RPMI7951 (cell line): ENCODE results near the gene OR6X1. TPM values are rescaled to one million over a fixed set of nuclear protein-coding genes. Genes with fewer than 3 reads are reported as not detected.
A peak's percentile ranks its signal among the peaks of the same experiment; 100 is the strongest.
"Not testable (repeated sequence)": the region's sequence is repeated elsewhere in the genome, so short reads cannot be mapped to it uniquely, and the experiment has no call there.

Source experiments
- DNase-seq: peaks from one replicate; pipeline ENCODE4 v3.0.0-alpha.2; 2012; ENCODE audit warnings: low read depth
- total RNA-seq: library from RNA; depleted of rRNA; stranded (reverse); fragments of >200 nt; shearing (Covaris generic); gene quantifications from 2 replicates; pipeline ENCODE4 v1.2.3, GENCODE V29; 2014

Gene OR6X1
- total RNA-seq, 1 experiment from 2014 or later = not detected

DNA sequence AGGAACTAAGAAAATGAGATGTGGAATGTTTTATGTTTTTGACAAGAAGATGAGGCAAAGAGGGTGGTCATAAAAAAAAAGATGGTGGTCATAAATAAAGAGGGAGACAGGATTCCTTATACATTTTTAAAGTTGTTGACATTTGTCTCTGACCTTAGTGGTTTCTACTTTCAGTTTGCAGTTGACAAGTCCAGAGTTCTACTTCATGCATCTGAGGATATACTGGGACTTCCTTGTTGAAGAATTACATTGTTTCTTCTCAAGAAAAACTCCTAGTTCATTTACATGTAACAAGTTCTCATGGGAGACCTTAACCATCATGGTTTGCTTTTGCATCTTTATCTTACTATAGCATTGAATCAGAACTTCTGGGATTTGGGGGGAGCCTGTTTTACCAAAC lies 1.2 kb downstream of the OR6X1 start:
- DNase-seq = no peak

DNA sequence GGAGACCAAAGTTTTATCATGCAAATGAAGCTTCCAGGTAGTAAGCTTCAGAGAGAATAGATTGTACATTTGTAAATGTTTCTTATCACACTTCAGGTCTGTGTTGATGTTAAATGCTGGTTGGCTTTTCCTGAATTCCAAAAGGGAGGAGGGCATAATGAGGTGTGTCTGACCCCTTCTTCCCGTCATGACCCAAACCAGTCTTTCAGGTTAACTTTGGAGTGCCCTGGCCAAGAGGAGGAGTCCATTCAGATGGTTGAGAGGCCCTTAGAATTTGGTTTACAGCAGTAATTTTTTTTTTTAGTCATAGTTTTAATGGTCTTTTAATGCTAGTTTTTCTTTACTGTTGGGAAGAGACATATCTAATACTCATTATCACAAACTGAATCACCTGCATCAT lies 2.5 kb downstream of the OR6X1 start:
- no peak for DNase-seq

DNA sequence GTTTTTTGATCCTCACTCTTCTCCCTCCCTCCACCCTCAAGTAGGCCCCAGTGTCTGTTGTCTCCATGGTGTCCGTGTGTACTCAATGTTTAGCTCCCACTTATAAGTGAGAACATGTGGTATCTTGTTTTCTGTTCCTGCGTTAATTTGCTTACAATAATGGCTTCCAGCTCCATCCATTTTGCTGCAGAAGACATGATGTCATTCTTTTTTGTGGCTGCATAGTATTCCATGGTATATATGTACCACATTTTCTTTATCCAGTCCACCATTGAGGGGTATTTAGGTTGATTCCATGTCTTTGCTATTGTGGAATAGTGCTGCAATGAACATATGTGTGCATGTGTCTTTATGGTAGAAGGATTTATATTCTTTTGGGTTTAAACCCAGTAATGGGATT lies 6.0 kb downstream of the OR6X1 start:
- not testable (repeated sequence) for DNase-seq

DNA sequence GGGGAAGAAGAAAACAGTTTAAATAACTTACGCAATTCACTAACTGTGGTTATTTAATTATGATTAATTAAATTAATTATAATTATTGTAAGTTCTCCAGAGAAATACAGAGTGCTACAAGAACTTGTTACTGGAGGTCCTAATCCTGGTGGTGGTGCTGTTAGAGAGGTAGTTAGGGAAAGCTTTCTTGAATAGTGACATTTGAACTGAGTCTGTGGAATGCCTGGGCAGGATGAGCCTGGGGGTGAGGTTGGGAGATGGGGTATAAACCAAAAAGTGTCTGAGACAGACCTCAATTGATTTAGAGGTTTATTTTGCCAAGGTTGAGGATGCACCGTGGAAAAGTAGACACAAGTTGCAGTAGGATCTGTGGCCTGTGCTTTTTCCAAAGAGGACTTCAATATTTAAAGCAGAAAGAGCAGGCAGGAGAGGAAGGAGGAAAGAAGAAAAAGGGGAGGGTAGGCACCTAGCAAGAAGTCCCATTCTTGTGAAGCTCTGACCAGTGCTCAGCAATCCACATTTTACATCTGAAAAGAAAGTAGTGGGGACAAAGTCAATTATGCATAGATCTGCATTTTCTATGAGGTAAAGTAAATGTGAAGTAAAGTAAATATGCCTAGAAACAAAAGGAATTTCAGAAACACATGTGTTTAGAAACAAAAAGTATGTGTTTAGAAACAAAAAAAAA lies 8.4 kb downstream of the OR6X1 start:
- DNase-seq = no peak

DNA sequence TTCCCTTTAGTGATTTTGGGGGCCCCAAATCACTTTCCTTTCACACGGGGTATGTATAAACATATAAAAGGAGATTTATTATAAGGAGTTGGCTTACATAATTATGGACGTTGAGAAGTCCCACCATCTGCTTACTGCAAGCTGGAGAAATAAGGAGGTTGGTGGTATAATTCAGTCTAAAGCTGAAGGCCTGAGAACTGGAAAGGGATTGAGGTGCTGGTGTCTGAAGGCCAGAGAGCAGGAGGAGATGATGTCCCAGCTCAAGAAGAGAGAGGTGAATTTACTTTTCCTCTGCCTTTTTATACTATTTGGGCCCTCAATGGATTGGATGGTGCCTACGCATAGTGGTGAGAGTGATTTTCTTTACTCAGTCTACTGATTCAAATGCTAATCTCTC lies 11.6 kb downstream of the OR6X1 start:
- no peak for DNase-seq

DNA sequence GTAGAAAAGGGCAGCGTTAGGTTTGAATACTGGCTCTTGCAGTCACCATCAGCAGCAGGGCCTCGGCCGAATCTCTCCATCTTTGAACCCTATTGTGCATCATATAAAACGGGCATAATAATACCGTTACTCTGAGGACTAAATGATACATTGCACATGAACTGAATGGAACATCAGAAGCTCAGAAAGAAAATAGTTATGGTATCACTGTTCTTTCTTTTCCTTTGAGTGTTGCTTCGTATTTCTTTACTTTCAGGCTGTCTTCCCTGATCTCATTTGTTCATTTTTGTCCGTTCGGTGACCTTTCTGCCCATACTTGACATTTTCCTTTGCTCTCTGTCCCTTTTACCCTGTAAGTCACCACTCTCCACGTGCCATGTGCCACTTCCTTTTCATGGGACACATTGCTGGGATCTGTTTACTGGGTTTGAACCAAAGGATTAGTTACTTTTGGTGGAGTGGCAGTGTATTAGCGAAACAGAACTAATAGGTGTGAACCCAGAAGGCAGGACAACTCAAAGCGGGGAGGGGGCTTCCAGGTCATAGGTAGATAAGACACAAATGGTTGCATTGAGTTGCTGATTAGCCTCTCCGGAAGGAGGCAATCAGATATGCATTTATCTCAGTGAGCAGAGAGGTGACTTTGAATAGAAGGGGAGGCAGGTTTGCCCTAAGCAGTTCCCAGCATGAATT lies 12.1 kb downstream of the OR6X1 start:
- DNase-seq = no peak

DNA sequence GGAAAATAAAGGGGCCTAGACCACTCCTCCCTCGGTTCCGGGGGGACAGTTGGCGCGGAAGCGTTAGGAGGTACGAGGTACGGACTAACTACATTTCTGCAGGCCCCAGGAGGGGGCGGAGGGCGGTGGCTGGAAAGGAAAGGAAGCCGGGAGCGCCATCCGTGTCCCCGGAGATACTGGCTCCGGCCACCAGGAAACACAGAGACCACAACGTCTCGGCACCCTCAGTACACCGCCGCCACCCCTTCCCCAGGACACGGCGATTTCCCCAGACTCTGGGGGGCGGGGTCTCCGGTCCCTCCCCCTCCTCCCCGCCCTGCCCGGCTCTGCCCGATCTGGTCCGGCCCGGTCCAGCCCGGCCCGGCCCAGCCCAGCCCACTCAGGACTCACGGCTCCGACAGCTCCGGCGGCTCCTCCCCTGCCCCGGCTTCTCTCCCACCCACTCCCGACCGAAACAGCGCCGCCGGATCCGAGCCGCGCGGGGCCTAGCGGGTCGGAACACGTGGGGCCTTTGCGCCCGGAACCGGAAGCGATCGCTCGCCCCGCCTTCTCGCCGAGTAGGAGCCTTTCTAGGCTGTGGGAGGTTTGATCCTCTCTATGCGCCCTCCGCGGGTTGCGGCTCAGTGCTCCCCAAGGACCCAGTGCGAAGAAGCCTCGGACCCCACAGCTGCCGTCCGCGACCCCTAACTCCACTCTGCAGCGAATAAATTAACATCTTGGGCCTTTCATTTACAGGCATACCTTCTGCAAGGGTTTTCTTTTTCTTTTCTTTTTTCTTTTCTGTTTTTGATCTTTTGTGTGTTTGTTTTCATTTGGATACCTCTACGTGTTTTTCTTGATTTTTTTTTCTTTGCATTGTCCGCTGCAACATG lies 12.9 kb downstream of the OR6X1 start, which contains the start of gene ZNF202:
ZNF202 (minus strand) TSS at position 502 of the 872 bp plus-strand sequence. CDS start 10,772 bp downstream, outside the sequence.
- DNase-seq = peak; percentile 88

DNA sequence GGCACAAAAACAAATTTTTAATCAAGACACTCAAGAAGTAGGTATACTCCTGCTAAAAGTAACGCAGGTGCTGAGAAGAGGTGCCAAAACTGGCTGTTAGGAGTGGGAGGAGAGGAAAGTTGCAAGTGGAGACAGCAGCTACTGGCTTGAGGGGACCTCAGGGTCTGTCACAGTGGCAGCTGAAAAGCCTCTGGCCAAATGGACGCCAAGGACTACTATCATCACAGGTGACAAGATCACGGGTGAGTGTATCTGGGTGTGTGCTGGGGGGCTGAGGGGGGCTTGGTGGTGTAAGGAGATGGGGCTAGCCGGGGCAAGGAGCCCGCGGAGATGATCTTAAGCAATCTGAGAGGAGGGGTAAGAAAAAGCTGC lies 13.5 kb downstream of the OR6X1 start:
- peak; percentile 7 for DNase-seq

DNA sequence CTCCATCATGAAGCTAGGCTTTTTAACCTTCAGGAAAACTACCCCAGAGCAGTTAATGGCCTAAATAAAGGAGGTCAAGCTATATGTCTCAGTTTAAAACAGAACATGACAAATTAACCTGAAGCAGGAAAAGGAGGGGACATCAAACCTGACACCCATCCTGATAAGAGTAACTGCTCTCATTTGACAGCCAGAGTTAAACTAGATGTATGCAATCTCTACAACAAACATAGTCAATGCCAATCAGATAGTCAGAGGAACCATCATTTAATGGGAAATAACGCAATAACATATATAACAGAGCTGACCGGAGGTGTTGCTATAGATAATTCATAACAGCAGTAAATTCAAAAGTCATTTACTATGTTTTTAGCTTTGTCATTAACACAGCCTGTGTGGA lies 15.9 kb downstream of the OR6X1 start:
- DNase-seq = no peak

DNA sequence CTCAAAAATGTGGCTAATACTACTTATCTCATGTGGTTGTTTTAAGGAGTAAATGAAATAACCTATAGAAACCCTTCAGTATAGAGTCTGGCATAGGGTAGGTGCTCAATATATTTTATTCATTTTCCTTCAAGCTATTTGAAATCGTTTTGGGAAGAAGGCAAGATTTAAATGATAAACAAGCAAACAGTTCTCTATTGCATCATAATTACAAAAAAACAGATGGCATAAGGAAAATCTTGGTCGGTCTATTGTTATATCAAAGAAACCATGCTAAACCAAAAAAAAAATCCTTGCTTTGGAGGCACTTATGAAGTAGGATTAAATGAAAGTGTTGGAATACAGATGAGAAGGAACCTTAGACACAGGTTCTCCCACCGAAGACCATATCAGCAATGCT lies 17.5 kb downstream of the OR6X1 start:
- DNase-seq = no peak

DNA sequence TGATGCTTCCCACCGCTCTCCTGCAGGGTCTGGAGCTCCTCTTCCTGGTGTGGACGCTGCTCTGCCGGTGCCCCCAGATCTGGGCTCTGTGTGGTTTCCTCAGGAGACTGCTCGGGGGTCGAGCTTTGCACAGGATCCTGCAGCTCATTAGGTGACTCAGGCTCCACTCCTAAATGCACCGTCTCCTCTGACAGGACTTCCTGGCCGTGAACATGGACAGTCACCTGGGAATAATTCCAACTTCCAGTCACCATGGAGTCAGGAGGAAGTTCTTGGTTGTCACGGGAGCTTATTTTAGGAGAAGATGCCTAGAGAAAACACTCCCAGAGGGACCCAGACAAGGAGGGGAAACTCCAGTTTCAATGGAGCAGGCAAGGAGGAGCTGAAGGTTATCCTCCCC lies 24.7 kb downstream of the OR6X1 start:
- no peak for DNase-seq

DNA sequence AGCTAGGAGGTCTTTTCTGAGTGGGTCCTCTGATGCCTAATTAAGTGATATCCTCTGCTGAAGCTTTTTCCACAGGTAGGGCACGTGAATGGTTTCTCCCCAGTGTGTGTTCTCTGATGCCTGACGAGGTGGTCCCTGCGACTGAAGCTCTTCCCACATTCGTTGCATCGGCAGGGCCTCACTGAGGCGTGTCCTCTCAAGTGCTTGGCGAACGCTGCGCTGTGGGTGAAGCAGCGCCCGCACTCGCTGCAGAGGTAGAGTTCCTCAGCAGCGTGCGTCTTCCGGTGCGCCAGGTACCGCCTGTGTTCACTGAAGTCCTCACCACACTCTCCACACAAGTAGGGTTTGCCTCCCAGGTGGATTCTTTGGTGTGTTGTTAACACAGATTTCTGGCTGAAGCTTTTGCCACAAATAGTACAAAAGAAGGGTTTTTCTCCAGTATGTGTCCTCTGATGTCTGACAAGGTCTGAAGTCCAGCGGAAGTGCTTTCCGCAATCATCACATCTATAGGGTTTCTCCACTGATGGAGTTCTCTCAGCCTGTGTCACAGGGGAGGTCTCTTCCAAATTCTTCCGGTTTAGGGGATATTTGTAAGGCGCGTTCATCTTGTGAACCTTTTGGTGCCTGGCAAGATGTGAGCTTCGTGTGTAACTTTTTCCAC lies 28.2 kb downstream of the OR6X1 start:
- no peak for DNase-seq

DNA sequence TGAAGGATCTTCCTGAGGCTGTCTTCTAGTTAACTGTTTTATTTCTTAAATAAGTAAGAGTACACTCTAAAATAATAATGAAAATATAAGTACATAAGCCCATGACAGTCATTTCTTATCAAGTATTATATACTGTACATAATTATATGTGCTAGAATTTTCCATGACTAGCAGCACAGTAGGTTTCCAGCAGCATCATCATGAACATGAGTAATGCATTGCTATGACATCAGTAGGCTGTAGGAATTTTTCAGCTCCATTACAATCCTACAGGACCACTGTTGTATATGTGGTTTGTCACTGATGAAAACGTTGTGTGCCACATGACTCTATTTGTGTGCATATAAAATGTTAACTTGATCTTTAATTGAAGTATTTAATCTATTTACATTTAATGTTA lies 34.9 kb downstream of the OR6X1 start:
- peak; percentile 15 for DNase-seq

DNA sequence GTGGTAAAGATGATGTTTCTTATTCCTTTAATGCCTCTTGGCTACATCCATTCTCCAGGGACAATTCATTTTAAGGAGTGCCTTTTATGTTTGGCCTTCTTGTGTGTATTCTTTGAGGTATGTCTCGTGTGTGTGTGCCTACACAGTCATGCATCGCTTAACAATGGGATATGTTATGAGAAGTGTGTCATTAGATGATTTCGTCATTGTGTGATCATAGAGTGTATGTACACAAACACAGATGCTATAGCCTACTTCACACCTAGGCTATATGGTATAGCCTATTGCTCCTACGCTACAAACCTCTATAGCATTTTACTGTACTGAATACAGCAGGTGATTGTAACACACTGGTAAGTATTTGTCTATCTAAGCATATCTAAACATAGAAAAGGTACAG lies 35.8 kb downstream of the OR6X1 start:
- DNase-seq = no peak

DNA sequence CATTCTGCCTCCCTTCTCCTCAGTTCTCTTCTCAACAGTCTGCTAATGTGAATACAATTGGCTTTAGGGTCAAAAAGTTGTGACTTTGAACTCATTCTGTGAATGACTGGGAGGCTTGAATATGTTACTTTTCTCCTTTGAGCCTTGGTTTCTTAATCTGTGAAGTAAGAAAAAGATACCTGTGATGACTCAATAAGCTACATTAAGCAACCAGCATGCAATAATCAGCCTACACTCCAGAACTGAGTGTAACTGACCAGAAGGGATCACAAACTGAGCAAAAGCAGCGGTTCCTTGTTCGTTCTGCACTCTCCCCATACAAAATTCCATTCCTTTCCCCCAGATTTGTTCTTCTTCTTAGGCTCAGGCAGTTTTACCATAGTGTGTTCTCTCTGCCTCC lies 36.3 kb downstream of the OR6X1 start:
- no peak for DNase-seq

DNA sequence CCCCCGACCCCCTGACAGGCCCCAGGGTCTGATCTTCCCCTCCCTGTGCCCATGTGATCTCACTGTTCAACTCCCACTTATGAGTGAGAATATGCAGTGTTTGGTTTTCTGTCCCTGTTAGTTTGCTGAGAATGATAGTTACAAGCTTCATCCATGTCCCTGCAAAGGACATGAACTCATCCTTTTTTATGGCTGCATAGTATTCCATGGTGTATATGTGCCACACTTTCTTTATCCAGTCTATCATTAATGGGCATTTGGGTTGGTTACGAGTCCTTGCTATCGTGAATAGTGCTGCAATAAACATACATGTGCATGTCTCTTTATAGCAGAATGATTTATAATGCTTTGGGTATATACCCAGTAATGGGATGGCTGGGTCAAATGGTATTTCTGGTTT lies 41.7 kb downstream of the OR6X1 start:
- not testable (repeated sequence) for DNase-seq

DNA sequence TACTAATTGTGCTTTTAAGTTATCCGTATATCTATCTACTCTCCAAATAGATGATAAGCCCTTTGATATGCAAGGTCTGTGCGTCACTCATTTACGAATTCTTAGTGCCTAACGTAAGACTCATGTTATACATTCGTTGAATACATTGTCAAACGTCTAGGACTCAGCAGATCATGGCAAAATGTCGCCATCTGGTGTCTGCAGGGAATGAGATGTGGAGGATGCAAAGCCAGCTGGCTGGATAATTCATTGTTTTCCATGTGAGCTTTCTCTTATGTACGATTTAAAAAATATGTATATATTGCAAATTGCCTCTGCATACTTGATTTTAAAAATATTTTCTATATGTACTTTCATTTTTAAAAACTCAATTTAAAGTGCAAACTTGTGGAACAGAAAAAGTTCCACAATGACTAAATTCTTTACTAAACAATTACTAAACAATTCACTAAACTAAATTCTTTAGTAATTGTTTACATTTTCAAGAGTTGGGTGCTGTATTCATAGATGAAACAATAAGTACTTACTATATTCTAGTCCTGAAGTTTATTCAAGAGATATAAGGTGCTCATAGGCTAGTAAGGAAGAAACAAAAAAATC lies 46.6 kb downstream of the OR6X1 start:
- DNase-seq = peak; percentile 59

DNA sequence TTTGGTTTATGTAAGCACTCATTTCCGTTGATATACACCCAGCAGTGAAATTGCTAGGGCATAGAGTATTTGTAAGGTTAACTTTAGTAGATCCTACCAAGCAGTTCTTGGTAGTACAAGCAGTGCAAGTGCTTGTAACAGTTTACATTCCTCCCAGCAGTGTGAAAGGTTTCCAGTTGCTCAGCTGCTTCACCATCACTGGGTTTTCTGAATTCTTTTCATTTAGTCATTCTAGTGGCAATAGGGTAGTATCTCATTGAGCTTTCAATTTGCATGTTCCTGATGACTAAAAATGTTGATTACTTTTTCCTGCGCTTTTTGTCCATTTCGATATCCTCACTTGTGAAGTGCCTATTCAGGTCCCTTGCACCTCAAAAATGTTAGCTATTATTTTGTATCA lies 47.1 kb downstream of the OR6X1 start:
- DNase-seq = no peak

DNA sequence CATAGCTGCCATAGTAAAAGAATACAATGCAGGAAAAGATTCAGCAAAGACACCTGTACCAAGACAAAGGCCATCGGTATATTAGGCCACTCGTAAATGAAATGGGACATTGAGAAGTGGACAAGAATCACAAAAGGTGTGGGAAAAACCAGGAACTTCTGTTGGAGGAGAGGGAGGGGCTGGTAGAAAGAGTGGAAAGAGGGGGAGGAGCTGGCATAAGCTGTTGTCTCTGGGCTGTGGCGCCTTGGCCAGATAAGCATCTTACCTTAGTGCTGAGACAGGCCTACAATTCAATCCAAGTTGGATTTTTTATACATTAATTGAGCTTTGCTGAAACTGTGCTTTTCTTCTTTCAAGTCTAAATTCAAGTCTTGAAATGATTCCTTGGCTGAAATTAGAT lies 50.0 kb downstream of the OR6X1 start:
- DNase-seq = no peak
